HG03064 (cell line): ENCODE measurements around the gene ATP8A1.
A peak's percentile ranks its signal among the peaks of the same experiment; 100 is the strongest.
"Not testable (repeated sequence)": the region's sequence is repeated elsewhere in the genome, so short reads cannot be mapped to it uniquely, and the experiment has no call there.

Source experiments
- ATAC-seq: cut with Tn5 transposase; IDR thresholded peaks from one replicate; pipeline ENCODE4 v1.9.1; 2021; ENCODE audit warnings: low read depth; ENCODE audit not compliant: unreplicated experiment

ATP8A1 gene

DNA sequence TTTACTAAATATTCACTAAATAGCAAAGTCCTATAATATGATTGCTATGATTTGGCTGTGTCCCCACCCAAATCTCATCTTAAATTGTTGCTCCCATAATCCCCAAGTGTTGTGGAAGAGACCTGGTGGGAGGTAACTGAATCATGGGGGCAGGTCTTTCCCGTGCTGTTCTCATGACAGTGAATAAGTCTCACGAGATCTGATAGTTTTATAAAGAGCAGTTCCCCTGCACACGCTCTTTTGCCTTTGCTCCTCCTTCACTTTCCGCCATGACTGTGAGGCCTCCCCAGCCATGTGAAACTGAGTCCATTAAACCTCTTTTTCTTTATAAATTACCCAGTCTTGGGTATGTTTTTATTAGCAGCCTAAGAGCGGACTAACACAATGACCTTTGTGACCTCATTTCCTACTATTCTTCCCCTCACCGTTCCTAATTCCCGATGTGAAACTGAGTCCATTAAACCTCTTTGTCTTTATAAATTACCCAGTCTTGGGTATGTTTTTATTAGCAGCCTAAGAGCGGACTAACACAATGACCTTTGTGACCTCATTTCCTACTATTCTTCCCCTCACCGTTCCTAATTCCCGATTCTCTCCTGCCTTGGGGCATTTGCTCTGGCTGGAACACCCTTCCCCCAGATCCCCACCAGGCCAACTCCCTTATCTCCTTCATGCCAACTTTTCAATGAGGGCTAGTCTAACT is 4.2 kb downstream of the ATP8A1 start:
- not testable (repeated sequence) for ATAC-seq

DNA sequence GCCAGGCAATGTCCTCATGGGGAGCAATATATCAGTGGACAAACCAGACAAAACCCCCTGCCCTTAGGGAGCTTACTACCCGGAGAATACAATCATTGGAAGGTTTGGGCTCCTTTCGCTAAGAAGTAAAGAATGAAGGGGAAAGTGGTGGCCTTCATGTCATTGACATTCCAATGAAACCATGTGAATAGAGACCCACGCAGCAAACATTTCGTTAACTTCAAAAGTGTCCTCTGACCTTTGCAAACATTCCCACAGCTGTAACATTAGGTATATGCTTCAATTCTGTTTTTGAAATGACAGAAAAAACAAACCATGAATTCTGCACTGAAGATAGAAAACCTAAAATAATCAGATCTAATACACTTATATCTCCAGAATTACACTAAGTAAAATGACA is 7.0 kb downstream of the ATP8A1 start:
- no peak for ATAC-seq

DNA sequence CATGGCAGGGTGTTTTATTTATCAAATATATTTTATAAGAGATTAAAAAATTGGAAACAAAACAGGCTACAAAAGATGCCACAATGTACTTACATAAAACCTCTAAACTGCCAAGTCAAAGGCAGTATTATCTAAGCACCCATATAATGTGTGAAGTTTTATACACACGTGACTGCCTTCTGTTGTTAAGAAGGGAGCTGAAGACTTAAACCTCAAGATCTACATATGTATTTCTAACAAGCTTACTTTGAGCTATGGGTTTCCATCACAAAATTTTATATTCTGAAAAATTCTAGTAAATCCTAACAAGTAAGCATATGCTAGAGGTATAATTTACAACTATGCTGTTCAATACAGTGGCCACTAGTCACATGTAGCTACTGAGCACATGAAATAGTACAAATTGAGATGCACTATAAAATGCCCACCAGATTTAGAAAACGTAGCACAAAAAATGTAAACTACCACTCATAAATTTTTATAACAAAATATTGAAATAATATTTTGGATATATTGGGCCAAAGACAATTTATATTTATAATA is 9.8 kb downstream of the ATP8A1 start:
- no peak for ATAC-seq

DNA sequence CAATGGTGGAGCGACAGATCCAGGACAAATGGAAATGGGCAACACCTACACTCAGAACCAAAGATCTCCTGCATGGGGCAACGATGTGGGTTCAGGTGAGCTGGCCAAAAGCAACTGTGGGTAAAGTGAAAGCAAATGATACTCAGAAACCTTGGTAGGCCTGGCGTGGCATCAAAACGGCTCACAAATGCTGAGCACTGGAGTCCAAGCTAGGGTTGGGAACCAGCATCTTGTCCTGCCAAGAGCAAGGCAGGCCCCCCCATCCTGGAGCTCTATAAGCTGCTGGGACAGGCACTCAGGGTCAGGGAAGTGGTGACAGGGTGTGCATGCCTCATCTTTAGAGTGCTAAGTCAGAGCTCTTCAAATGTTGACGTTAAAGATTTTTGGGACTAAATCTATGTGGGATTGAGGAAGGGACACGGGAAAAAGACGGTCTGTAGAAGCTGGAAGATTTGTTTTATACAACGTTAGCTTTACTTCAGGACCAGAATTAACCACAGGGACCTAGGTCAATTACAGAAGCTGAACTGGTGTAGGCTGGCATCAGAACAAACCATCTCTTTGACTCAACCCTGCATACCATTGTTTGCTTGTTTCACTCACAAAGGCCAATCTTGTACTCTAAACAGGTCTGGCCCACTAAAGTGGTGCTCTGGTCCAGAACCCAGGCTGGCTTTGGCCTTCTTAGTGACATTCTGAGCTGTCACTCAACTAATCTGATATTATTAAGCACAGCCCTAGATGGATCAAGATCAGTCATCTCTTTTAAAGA is 10.7 kb downstream of the ATP8A1 start:
- ATAC-seq: no peak

DNA sequence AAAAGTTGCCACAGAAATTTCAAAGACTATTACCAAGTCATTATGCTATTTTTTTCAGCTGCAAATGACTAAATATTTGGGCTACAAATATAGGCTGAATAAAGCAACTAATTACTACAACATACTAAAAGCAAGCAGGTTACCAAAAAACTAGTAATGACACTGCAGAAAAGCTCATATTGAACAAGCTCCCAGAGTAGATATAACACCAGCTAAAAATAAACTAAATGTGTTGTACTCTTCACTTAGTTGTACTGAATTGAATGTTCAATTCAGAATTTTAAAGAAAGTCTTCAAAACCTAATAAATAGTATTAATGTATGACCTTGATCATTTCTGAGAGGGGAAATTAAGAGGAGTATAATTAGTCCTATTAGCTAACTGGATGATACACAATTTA is 12.0 kb downstream of the ATP8A1 start:
- ATAC-seq: no peak

DNA sequence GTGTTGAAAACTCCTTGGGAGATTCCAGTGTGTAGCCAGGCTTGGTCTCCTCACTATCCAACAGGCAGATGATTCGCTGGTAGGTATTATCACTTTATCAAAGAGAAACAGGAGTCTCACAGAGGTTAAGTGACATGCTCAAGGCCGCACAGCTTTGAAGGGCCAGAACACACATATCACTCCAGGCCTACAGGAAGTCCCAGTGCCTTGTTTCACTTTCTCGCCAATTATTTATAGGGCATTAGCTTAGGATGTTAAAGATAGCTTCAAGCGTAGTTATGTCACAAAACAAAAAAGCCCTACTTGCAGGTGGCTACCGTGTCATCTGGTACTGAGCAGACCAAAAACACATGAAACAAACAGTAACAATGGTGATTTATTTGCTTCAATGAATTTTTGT is 13.2 kb downstream of the ATP8A1 start:
- peak; percentile 46 for ATAC-seq

DNA sequence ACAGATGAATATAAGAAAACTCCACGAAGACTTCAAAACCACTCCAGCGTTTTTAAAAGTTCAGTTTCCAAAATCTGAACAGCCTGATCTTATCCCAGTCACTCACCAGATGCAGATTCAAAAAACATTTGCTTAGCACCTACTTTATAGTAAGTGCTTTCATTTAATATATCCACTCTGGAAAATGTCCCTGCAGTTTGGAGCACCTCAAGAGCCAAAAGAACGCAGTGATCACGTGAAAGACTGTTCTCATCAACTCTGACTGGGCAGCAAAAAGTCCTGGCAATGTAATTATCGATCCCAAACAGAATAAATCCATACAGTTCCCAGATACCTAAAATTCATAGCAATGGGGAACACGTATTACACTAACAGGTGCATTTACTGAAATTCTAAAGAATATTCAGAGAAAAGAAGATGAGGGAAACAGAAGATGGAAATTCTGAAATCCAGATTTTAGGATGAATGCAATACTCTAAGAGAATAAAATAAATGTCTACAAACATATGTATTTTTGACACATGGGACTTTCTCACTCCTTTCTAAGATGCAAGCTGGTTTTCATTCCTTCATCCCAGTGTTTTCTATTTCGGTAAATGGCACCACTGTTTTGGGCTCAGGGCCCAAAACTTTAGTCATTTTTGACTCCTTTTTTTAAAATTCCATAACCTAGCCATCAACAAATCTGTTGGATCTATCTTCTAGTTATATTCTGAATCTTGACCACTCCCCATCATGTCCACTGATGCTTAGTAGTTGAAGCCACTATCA is 13.9 kb downstream of the ATP8A1 start:
- ATAC-seq: no peak

DNA sequence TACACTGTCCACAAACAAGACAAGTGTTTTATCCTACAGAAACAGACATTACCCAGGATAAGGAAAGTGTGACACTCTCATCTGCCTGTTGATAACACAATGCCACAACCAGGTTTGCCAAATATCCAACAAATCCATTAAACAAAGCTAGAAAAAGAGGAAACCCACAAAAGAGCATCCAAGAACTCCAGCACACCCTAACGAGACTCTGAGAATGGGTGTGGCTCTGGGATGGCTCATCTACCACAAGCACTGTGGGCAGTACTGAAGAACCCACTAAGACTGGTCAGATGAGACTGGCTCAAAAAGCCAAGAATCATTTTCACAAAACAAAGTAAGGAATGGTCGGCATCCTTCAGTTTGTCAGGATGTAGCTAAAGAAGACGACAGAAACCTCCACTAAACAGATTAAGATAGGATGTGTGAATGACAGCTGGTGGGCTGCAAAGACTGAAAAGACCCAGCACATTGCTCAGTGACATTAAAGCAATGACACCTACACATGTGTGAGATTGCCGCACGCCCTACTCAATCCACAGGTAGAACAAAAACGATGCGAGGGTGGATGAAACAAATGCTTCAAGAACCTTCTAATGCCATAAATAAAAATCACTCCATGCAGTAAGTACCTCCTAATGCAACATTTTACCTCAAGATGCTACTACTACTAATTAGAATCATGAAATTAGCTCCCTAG is 14.7 kb downstream of the ATP8A1 start:
- no peak for ATAC-seq

DNA sequence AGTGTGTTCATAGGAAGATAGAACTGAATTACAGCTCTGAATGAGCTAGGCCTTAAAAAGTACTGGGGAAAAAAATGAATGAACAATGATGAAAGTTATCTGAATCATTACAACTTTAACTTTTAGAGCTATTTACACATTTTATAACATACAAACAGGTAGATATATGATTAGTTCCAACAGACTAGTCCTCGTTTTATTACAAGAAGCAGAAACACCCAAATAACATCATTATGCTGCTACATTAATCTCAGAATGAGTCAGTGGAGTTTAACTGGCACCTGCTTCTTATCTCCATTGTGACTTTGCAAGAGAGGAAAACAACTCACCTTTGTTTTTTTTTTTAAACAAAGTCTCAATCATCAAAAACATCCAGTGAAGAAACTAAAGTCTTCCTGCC is 15.2 kb downstream of the ATP8A1 start:
- ATAC-seq: no peak

DNA sequence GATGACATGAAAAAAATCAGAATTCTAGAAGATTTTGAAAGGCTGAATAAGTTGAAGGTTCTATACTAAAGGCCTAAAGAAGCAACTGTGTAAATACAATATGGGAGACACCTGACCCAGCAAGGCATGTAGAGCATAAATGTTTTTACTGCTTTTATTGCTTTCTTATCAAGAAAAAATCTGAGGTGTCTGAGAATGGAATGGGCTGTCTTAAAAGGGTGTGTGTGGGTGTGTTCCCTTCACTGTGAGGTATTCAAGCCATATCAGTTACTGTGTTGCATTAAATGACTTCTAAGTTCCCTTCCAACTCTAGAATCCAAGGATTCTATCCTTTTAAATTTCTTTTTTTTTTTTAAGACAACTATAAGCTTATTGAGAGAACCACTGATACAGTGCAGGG is 15.7 kb downstream of the ATP8A1 start:
- ATAC-seq: no peak

DNA sequence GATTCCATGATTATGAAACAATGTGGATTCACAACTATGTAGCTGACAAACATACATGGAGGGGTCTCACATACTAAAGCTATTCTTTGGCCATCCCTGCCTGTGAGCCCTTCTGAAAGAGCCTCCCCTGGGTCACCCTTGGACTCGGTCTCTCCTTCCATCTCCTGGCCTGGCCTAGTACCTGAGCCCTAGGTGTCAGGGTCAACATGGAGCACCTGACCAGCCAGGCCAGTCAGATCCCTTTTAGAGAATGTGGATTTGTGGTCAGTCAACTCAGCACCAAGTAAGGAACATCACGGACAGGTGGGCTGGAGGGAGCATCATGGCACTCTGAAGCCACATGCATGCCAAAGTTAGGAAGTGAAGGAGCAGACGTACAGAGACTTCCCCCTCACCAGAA is 16.3 kb downstream of the ATP8A1 start:
- no peak for ATAC-seq

DNA sequence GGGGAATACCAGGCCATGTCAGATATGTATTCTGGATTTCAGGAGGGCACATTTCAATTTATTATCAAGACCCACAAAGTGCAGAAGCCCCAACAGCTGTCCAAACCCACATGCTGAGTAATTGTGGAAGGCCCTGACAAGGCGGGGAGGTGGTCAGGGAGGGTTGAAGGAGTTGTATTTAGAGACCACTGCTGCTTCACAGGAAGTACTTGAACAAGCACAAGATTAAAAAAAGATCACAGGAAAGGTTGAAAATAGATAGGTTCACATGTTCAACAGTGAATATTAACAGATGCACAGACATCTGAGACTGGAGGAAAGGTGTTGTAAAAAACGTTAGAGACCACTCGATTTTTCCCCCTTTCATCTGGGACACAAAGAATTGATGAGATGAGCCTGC is 17.9 kb downstream of the ATP8A1 start:
- peak; percentile 62 for ATAC-seq

DNA sequence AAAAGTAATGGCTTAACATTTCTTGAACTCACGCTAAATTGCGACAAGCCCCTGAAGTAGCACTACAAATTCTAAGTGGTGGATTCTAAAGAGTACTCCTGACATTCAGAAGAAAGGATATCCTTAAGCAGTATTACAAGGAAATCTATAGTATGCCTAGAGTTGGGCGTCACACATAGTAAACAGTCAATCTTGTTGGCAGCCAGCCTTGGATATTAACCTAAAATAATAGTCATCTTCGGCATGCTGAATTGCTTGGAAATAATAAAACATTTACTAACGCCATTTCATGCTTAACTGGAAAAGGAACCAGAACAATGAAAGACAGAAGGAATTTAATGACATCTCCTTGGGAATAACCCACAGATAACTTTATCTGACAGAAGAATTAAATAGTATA is 18.6 kb downstream of the ATP8A1 start:
- ATAC-seq: no peak

DNA sequence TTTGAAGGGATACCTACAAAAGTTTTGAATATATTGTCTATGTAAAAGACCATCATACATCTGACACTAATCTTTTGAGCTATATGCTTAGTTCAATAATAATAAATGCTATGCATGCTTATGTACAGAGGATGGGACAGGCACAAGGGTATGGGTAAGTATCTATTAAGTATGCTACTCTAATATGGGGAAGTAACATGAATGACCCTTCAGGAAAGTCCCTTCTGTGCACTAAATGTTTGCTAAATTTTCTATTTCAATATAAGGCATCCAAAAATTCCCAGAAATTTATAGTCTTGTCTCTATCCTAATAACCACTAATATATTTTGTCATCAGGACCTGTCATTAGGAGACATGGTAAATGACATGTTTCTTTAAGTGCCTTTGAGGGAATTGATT is 19.0 kb downstream of the ATP8A1 start:
- ATAC-seq: no peak

DNA sequence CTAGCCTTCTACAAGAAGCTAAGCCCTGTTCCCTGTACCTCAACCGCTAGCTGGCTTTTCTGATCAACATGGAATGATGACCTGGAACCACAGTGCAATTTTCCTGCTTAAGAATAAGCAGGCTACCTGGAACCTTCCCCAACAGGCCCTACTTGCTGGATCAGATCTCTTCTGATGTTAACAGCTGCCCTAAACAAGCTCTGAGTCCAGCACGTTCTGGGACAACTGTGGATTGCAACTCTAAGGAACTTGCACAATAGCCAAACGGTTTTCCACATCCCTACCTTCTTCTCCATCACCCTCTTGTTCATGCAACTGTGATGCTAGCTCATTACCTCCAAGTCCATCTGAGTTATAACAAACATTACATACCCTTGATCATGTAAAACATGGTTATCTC is 19.8 kb downstream of the ATP8A1 start:
- ATAC-seq: no peak

DNA sequence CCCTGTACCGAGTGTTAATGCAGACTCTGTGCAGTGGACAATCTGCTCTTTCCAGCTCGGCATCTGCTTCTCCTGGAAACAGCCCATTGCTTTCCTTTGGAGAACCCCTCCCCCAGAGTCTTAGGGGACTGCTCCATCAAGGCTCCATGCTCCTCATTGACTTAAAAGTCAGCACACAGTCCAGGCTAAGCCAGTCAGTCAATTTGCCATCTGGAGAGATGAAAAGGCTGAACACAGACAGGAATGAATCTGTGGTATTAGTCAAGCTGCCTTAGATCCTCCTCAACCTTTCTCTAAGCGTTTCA is 20.3 kb downstream of the ATP8A1 start:
- no peak for ATAC-seq

DNA sequence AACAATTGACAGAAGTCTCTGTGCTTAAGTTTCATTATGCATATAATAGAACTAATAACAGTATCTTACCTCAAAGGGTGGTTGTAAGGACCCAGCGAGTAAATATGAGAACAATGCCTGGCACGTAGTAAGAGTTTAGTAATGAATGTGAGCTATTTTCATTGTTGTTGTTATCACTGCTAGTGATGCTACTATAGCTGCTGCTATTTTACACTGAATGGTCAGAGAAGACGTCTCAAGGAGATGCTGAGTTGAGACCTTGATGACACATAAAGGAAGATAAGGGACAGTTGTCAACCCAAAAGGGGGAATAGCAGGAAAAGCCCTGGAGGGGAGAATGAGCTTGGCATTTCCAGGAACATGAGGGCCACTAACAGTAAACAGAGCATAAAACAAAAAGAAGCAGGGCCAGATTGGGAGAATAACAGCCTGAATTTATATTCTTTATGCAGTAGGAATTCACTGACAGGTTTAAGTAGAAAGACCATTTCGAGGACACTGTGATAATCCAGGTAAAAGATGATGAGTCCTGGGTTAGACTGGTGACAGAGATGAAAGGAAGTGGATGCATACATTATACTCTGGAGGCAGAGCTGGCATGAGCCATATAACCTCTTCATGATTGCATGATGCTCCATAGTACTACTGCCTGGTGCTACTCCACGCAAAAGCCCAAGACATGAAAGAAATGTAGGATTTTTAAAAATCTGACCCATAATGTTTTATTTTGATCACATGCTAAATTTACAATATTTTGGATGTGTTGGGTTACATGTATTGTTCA is 23.1 kb downstream of the ATP8A1 start:
- ATAC-seq: peak; percentile 62

DNA sequence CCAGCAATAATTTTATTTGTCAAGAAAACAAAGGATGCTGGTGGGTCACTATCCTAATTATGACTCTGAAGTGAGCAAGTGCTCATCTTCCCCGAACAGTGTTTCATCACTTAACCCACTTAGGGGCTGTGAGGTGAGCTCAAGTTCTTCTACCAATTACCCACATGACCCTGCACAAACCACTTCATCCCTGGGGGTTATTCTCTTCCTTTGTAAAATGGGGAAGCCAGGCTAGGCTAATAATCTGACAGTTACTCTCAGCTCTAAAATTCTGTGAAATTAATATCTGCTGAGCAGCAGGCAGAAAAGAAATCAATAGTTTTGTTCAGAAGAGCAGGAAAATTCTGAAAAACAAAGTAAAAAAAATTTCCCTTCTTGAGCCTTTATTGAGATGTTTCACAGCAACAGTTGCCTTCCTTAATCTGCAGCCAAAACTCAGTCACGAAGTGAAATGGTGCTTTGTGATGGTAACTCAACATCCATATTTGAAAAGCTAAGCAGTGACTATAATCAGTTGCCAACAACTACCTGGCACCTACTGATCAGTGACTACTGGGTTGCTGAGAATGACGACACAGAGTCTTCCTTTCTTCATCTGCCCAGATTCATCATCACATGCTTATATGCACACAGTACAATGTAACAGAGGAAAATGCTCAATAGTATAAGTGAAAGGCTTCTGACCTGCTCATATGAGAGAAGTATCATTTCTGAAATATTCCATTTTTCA is 24.1 kb downstream of the ATP8A1 start:
- ATAC-seq: no peak

DNA sequence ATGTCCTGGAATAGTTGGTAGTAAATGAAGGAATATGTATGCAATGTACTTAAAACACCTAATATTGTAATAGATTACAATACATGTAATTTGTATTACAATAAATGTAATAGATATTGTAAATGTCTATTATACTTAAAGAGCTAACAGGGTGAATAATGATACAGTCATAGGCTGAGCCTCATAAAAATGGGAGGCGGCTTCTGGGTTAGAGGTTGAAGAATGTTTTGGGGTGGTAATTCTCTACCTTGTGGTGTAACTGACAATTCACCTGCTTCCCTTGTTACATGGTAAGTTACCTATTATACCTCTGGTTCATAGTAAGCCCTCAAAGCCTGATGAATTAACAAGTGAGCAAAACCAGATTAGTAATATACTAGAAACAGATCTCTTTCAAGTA is 26.0 kb downstream of the ATP8A1 start:
- ATAC-seq: no peak
